HCT116 (cell line): ENCODE results near the gene RNASEH2C.

Source experiments
- CTCF ChIP-seq, 3 experiments: fragments of 200-600 bp in 1 of 3; sonication (generic) in 1 of 3; IDR thresholded peaks in 2 of 3; conservative IDR thresholded peaks in 1 of 3; 2 replicates each; pipeline ENCODE4 v1.5.1; 2012 to 2017; ENCODE audit warnings: low read depth in 2 of 3, low read length in 2 of 3, antibody characterized with exemption in 1 of 3, borderline replicate concordance in 1 of 3, control low read depth in 1 of 3, mild to moderate bottlenecking in 1 of 3, mixed read lengths in 1 of 3, mixed run types in 1 of 3, moderate library complexity in 1 of 3; ENCODE audit not compliant: insufficient read depth in 1 of 3
- EZH2 ChIP-seq: fragments of 200-600 bp; sonication (generic); IDR thresholded peaks from 2 replicates; pipeline ENCODE4 v1.6.1; 2017; ENCODE audit warnings: antibody characterized with exemption, mixed run types
- POLR2A ChIP-seq: IDR thresholded peaks from 2 replicates; pipeline ENCODE4 v1.7.0; 2011; ENCODE audit warnings: borderline replicate concordance; ENCODE audit not compliant: insufficient read depth, insufficient read length; ENCODE audit errors: extremely low read depth
- POLR2AphosphoS5 ChIP-seq: IDR thresholded peaks from 2 replicates; pipeline ENCODE4 v1.6.1; 2011; ENCODE audit warnings: mild to moderate bottlenecking, low read depth, low read length, moderate library complexity
- SP1 ChIP-seq: IDR thresholded peaks from 2 replicates; pipeline ENCODE4 v1.6.1; 2012; ENCODE audit warnings: low read depth
- SRF ChIP-seq: IDR thresholded peaks from 2 replicates; pipeline ENCODE4 v1.6.1; 2012; ENCODE audit warnings: low read depth
- YY1 ChIP-seq: IDR thresholded peaks from 2 replicates; pipeline ENCODE4 v1.6.1; 2011; ENCODE audit warnings: low read length, low read depth, moderate library complexity, mild to moderate bottlenecking; ENCODE audit not compliant: insufficient replicate concordance; ENCODE audit errors: extremely low read depth
- ZBTB33 ChIP-seq: IDR thresholded peaks from 2 replicates; pipeline ENCODE4 v1.6.1; 2011; ENCODE audit warnings: mild to moderate bottlenecking, low read length, moderate library complexity; ENCODE audit not compliant: insufficient replicate concordance; ENCODE audit errors: extremely low read depth
- TF ChIP-seq, protein P1 (sequence below): IDR thresholded peaks from 2 replicates; pipeline ENCODE4 v1.6.1; 2012; ENCODE audit warnings: low read depth
- TF ChIP-seq, protein P2 (sequence below): IDR thresholded peaks from 2 replicates; pipeline ENCODE4 v1.6.1; 2012

GRCh38 chr11:65744699-65745042 is 24.1 kb upstream of the RNASEH2C start:
- TF ChIP-seq, protein P1, sequence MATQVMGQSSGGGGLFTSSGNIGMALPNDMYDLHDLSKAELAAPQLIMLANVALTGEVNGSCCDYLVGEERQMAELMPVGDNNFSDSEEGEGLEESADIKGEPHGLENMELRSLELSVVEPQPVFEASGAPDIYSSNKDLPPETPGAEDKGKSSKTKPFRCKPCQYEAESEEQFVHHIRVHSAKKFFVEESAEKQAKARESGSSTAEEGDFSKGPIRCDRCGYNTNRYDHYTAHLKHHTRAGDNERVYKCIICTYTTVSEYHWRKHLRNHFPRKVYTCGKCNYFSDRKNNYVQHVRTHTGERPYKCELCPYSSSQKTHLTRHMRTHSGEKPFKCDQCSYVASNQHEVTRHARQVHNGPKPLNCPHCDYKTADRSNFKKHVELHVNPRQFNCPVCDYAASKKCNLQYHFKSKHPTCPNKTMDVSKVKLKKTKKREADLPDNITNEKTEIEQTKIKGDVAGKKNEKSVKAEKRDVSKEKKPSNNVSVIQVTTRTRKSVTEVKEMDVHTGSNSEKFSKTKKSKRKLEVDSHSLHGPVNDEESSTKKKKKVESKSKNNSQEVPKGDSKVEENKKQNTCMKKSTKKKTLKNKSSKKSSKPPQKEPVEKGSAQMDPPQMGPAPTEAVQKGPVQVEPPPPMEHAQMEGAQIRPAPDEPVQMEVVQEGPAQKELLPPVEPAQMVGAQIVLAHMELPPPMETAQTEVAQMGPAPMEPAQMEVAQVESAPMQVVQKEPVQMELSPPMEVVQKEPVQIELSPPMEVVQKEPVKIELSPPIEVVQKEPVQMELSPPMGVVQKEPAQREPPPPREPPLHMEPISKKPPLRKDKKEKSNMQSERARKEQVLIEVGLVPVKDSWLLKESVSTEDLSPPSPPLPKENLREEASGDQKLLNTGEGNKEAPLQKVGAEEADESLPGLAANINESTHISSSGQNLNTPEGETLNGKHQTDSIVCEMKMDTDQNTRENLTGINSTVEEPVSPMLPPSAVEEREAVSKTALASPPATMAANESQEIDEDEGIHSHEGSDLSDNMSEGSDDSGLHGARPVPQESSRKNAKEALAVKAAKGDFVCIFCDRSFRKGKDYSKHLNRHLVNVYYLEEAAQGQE = no peak
- TF ChIP-seq POLR2A = no peak
- TF ChIP-seq YY1 = no peak
- no peak for TF ChIP-seq SP1
- TF ChIP-seq ZBTB33 = no peak
- no peak for TF ChIP-seq CTCF (IDR thresholded peaks at IDR 0.05 in 2 of 3, conservative IDR thresholded peaks at IDR 0.05 in 1 of 3; ENCODE audit: borderline replicate concordance in 1 of 3, insufficient read depth in 1 of 3, low read depth in 2 of 3, low read length in 2 of 3)
- no peak for TF ChIP-seq POLR2AphosphoS5
- no peak for TF ChIP-seq EZH2
- TF ChIP-seq SRF = no peak
- TF ChIP-seq, protein P2, sequence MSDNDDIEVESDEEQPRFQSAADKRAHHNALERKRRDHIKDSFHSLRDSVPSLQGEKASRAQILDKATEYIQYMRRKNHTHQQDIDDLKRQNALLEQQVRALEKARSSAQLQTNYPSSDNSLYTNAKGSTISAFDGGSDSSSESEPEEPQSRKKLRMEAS = no peak
